ENCODE data around the gene PTGR3.

Gene PTGR3

DNA sequence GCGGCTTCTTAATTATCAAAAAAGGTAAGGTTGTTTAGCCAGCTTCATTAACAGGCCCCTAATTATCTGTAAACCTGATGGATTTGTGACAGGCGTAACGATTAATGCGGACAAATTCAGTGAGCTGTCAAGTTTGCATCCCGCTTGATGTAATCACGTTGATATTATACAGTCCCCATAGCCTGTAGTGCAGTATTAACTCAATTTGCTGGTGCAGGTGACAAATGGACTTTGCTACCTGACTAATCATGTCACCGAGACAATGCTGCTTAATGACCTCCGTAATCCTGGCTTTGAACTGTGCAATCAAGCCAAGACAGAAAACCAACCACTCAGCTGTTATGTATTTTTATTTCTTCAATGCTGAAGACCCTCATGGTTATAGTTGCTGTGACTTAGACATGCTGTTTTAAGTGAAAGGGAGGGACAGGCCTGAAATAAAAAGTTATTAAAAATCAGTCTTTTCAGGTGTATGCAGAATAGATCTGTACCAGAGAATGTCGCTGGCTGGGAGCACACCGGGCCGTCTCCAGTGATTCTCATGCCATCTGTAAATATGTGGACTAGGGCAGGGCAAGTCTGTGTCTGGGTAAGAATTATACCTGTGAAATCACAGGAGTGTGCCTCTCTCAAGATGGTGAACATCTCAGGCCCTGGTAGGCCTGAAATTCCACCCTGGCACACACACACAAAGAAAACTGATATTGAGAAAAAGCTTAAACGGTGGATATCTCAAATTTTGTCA, 6.0 kb upstream of the PTGR3 start:
- no peak for DNase-seq

DNA sequence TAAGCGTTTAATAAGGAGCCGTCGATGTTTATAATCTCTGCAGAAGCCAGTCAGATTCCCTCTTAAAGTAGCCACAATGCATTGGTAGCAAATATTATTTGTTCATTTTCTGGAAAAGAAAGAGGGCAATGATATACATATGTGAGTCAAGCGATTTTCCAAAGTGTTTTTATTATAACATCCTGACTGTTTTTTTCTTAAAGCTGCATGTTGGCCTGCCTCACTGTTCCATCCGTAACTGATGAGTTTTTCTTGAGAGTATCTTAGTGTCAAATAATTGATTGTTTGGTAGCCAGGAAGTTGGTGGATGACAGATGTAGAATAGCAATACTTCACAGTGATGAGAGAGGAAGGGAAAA, 5.4 kb upstream of the PTGR3 start:
- DNase-seq, result no peak

DNA sequence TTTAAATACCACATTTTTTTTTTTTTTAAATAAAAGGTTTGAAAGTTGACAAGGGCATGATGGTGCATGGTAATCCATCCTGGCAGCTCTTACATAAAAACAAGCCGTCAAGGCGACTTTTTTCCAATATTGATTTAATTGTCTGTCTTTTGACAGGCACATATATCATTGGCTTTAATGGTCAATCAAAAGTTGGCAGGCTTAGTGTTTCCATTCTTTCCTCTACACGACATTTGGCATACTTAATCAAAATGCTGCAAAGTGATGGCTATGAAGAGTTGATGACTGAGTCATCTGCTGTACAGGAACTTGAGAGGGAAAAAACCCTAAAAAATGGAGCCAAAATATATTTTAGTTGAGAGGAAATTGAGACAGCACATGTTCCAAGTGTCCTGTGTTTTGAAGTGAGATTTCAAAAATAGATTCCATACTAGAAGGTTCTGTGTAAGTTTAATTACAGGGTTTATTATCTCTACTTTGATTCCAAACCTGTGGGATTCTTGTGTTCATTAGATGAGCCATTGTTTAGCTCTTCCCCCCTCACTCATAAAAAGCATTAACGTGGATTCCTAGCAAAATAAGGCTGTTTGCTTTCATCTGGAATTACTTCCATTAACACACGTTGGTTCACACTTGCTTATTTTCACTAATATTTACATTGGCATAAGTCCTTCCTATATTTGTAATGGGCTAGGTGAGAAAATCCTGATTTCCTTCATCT, 4.8 kb upstream of the PTGR3 start:
- DNase-seq, result no peak

DNA sequence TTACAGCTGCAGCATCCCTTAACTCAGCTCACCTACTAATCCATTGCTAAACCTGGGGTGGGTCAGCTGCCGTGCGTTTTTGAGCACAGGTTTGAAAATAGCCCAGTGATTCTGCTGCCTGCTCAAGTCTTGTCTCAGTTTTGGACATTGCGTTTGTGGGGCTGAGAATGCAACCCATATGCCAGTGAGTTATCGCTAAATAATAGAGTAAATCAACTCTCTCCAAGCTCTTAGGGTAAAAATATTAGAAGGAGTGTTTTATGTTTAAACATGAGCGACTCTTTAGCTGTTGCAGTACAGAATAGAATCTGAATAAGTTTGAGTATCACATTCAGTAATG, 3.8 kb upstream of the PTGR3 start:
- DNase-seq, result no peak

DNA sequence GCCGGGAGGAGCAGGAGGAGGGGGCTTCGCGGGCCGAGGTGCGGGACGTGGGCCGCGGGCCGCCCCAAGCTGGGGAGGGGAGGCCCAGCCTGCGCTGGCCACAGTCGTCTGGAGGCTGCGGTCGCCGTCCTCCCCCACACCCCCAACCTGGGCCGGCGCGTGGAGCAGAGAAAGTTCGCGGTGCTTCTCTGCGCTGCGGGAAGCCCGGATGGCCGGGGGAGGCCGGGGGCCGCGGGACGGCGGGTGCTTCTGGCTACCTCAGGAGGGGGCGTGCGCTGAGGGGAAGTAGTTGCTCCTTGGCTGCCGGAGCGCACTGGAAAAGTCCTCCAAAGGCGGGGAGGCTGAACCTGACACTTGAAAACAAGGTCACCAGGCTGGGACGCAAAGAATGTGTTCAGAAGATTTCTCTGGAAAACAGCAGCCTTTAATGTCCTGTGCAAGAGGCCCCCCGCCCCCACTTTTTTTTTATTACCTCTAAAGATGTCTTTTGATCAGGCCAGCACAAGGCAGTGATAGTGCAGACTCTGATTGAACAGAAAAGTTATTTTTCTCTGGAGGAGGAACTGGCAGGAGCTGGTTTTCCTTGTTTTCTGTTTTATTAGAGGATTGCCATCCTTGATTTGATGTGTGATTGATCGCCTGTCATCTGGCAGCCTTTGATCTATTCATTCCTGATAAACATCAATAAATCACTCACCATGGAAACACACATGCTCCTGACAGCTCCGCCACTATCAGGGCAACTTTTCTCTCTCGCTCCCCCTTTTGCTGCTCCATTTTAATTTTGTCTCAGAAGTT, 3.2 kb upstream of the PTGR3 start:
- peak; percentile 42 to 55 for DNase-seq

DNA sequence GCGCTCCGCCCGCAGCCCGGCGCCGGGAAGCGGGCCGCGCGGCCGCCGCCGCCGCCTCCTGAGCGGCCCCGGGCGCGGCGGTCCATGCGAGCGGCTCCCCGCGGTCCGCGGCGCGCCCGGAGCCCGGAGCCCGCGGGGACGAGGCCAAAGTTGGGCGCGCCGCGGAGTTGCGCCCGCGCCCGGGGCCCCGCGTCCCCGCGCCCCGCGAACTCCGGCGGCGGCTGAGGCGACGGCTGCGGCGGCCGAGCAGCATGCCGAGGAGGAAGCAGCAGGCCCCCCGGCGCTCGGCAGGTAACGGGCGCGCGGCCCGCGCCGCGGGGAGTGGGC, 2.6 kb upstream of the PTGR3 start:
- DNase-seq, result no peak

DNA sequence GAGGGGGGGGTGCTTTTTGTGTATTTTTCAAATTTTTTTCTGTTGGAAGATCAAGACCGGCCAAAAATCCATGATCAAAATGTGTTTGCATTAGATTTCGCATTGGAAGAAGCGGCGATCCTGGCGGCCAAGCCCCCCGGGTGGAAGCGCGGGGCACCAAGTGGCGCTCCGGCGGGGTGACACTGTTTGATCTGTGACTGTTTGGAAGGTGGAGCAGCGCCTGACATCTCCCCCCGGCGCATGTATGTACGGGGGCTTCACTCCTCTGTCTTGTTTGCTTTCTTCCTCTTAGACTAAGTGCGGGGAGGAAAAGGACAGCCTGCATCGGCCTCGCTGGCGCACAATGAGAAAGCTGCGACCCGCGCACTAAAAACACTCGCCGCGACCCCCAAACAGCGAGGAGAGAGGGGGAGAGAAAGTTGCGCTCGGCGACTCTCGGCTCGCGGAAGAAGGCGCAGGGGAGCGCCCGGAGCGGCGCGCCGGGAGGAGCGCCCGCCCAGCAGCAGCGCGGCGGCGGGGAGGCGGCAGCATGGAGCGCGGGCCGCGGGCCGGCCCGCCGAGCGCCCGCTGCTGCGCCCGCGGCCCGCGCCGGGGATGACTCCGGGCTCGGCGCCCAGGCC, 2.2 kb upstream of the PTGR3 start:
- peak in 1 of 2 experiments; percentile 31 for DNase-seq

DNA sequence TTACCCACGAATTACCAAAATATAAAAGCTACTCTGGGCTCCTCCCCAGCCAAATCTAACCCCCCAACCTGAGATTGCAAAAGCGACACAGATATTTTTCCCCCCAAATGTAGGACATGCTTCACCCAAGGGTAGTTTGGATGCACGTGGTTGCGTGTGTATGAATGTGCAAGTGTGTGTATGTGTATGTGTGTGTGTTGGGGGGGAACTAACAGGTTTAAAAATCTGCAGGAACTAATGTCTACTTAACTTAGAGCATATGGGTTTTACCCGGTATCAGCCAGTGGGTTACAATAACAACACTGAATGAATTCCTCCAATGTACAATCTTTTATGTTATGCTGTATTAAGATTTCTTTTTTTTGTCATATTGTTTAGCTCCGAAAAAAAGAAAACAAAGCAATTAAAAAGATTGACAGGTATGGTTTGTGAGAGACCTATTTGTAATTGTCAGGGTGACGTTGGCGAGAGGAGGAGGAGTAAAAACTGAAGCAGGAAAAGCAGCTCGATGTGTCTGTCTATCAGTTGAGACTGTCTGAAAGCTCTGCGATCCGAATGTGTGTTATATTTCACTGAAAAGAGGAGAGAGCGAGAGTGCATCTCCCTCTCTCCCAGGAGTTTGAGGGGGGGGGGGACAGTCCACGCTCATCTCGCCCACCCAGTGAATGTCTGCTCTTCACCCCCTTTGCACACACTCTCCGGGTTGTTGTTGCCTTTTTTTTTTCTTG, 1.5 kb upstream of the PTGR3 start, which contains the start of gene TSHZ1:
Gene TSHZ1, plus strand, starts transcription at position 524 of the 728 bp plus-strand sequence. CDS start 1,080 bp downstream, outside the sequence.
- peak in 1 of 2 experiments; percentile 57 for DNase-seq

DNA sequence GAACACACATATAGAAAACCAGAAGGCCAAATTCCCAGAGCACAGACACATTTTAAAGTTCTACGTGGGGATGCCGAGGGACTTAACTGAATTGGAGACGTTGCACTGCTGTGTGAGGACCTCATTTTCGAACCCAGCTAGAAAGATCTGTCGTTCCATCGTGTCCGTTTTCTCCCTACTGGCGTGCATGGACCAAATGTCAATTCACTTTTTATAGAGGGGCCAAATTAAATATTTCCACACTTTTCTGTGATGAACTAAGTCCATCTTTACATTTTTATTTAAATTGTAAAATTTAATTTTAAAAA, 966 bp upstream of the PTGR3 start:
- no peak for DNase-seq

DNA sequence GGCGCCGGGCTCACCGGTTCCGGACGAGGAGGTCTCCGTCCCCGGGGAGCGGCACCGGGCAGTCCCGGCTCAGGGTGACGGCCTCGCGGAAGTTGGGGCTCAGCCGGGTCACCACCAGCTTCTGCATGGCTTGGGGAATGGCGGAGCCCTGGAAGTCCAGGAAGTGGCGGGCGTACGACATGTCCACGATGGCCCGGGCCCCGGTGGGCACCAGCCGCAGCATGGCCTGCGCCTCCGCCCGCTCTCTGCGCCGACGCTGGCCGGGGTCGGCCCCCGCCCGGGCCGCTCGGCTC, 157 bp downstream of the PTGR3 start:
- DNase-seq, result peak; percentile 43 to 49

DNA sequence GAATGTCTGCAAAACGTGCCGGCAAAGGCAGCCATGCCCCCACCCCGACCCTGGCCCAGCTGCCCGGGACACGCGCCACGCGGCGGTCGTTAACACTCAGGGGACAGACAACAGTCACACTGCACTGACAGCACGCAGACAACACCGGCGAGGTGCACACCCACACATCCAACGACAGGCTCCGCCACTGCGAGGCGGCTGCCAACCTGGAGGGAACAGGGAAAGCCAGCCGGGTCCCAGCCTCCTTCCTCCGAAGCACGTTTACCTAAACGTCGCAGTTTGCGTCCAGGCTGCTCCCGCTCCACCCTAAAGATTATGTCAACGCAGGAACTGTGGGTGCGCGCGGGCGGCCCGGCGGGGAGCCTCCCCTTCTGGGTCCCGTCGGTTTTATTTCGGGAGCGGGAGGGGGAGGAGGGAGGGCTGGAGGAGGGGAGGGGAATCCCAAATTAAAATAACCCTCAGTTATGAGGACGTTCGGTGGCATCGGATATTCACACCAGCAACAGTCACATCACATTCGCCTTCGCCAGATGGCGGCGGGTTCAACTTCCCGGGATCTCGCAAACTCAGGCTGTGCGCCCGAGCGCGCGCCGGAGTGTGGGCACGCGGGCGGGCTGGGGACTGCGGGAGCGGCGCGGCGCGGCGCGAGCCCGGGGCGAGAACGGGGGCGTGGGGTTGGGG, 644 bp downstream of the PTGR3 start:
- DNase-seq, result peak; percentile 59 to 65

DNA sequence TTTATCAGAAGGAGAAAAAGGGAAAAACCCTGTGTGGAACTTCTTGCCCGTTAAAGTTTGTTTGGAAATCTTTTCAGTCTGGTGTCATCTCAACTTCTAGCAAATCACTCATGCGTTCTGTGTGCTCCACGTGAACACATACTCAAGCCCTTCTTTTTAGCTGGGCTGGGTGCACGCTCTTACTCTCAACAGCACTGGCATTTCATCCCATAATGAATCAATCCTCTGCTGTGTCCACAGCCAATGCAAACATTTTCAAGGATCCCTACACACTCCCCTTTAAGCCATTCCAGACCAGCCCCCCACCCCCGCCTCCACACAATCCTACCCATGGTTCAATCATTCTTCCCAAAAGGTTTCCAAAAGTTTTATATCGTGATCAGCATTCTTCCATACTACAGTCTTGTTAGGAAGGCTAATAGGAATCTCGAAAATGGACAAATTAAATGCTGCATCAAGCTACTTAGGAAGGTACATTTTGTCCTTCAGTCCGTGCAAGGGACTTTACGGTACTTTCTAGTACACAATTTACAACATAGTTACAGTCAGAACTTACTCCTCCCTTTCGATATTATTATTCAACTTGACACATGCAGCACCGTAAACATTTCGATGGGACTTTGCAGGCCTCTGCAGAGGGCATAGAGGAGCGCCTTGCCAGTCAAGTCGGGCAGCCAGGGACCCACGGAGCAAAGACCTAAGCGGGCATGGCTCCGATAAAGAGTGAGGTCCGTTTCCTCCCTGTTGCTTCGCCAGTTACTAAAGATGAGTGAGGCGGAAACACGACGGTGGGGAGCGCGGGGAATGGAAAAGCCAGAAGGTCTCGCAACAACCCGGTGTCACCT, 1.4 kb downstream of the PTGR3 start:
- peak; percentile 49 to 58 for DNase-seq

DNA sequence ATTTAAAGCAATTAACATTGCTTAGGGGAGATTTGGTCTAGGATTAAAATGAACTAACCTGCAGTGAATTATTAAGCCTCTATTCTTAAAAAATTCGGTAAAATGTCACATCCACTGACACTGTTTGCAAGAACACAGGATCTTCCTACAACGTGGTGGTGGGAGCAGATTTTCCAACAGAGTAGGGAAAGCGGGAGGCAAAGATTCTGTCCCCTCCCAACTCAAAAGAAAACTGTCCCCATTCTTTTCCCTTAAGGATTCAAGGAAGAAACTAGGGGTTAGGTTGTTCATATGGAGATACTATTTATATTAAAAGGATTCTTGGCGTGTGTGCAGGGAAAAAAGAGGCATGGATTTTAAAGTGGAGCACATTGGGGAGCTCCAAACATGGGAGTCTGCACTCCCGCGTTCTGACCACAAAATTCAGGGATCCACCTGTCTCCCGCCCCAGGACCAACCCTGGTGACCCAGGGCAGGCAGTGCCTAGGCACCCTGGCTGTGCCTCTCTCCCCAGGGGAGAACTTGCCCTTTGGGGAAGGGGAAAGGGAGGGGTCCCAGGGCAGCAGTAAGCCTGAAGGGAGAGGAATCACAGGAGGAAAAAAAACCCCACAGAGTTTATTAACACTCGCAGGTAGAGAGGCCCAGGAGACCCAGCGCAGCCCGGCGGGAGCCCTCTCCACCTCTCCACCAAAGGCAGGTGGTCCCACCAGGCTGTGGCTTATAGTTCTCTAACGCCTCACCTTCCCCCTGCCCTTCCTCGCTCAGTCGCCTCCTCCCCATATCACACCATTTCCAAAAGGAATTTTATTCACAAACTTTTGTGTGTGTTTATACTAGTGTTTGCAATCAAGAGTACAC, 2.3 kb downstream of the PTGR3 start:
- DNase-seq, result no peak

DNA sequence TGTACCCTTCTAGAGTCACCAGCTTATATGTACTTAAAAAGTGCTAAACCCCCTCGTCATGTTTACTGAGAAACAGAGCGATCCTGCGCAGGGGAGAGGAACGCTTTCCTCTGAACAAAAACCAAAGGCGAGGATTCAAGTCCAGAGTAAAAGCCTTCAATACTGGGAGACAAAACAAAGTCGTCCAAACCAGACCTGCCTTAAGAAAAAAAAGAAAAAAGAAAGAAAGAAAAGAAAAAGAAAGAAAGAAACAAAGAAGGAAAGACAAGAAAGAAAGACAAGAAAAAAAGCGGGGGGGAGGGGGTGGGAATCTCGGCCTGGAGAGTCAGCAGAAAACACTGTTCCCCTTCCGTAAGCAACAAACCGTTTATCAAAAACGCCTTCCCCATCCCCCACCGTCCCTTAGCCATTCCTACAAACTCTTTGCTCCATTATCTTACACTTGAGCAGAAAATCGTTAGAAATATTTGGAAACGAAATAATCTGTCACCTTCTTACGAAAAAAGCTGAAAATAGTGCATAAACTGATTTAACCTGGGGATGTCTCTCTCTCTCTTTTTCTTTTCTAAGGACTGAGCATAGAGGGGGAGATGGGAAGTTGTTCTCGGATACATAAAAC, 3.3 kb downstream of the PTGR3 start:
- DNase-seq, result no peak

DNA sequence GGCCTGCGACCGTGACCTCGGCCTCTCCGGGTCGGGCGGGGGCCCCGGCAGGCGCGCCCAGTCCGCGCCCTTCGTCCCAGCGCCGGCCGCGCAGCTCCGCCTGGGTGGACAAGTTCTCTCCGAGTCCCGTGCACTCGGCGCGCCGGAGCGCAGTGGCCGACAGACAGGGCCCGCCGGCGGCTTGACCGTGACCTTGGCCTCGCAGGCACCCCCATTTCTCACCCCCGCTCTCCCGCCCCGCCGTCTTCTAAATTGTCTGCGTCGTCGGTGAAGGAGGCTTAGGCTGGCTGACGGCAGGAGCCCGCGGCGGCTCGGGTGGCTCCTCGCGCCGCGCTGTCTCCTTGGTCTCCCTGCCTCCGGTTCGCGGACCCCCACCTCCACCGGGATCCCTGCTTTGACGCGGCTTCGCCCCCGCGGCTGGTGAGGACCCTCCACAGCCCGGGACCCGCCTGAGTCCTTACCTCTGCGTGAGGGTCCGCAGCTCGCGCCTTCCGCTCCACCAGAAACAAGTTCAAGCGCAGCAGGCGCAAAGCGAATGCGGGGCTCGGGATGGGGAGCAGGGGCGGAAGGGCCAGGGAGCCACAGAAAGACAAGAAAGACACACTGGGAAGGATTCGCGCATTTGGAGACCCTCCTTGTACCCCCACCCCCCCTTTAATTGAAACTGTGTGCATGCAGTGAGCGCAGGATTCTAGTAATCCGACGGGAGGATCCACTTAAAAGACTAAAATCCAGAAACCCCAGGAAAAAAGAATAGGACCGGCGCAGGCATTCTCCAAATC, 4.0 kb downstream of the PTGR3 start:
- DNase-seq, result no peak

DNA sequence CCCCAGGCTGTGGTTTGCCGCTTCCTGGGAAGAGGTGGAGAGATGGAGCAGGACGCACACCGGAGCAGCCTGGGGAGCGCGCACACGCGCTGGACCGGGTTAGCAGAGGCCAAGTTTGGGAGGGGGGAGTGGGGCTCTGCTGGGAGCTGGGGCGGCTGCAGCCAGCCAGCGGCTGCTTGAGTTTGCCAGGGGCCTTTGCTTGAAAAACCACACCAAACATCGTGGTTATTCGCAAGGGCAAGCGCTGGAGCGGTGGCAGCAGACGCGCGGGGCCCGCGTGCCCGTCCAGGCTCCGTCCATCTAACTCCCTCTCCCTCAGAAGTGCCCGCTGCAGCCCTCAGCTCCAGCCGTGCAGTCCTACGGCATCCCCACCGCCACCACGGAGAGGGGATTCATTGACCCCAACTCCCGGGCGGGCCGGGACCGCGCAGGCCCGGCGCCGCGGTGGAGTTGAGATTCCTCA, 4.6 kb downstream of the PTGR3 start:
- no peak for DNase-seq

DNA sequence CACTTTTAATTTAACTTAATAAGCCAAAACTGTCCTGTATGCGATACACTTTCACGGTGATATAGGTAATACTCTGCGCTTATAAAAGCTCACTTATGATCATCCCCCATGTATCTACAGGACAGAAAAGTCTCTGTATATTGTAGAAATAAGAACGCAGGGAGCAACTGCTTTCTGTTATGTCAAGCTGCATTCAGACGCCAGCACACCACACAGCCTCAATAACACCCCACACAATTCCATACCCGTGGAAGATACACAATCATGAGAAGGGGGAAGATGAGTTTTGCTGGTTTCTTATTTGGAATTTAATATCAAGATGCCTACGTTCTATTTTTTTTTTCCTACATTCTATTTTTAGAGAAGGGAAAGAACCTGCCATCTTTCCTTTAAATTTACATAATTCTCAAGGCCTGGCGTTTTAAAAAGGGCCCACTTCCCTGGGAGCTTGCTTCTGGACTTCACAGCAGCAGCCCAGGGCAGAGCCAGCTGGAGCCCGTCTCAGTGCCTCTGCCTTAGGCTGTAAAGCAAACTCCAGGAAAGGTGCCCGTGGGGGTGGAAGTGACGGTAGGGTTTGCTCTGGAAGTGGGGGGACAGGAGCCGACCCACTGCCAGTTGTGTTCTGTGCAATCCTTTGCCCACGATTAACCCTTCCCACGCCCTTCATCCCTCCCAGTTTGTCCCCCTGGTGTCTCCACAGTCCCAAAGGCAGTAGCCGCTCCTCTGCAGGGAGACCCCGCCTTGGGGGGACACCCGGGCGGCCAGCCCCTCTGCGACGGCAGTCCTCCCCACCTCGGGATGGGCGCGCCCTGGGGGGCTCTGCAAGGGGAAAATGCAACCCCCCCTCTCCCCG, 5.3 kb downstream of the PTGR3 start:
- DNase-seq, result no peak

DNA sequence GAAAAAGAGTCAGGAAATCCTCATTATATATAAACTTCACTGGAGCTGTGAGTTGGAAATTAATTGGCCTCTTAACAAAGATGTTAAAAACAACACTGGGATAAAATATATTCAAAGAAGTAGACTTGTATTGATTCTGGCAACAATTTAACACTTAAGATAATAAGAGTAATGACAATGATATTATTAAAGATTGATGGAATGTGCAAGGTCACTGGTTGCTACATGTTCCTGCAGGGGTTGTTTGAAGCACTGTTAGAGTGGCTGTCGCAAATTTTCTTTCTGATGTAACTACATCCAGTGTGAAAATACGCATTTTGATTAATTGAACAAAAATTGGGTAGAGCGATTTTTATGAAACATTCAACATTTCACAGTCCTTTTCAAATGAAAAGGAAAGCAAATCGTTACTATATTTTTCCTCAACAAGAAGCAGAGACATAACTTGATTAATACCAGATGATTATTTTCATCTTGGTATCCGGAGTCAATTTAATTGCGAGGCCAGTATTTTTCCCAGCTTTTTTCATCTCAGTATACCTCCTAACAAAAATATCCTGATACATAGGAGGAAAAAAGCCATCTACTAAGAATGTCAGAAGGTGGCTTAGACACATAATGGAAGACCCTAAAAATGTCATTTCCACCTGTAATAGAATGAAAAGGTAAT, 6.1 kb downstream of the PTGR3 start:
- DNase-seq, result no peak
